GM12878 (cell line): ENCODE data around the gene SLC4A8.

Source experiments
- CBX5 ChIP-seq: sonication (generic); IDR thresholded peaks from 2 replicates; pipeline ENCODE4 v1.6.1; 2016; ENCODE audit warnings: low read depth, moderate library complexity, mild to moderate bottlenecking, inconsistent platforms
- CREB1 ChIP-seq: IDR thresholded peaks from 2 replicates; pipeline ENCODE4 v1.6.1; 2012; ENCODE audit warnings: low read depth, mild to moderate bottlenecking, inconsistent platforms
- EZH2 ChIP-seq: IDR thresholded peaks from 2 replicates; pipeline ENCODE4 v1.6.1; 2012; ENCODE audit warnings: low read depth, mild to moderate bottlenecking, control low read depth, inconsistent platforms, low read length, borderline replicate concordance; ENCODE audit not compliant: control insufficient read depth
- JUND ChIP-seq: IDR thresholded peaks from 2 replicates; pipeline ENCODE4 v1.6.1; 2012; ENCODE audit warnings: low read depth, mild to moderate bottlenecking, low read length, improper control_type of control experiment, moderate library complexity
- MEF2A ChIP-seq: IDR thresholded peaks from 2 replicates; pipeline ENCODE4 v1.6.1; 2011; ENCODE audit warnings: low read depth, mild to moderate bottlenecking, low read length, moderate library complexity; ENCODE audit not compliant: insufficient read depth
- RFX5 ChIP-seq: IDR thresholded peaks from 2 replicates; pipeline ENCODE4 v1.6.1; 2011; ENCODE audit warnings: low read depth, low read length, improper control_type of control experiment
- STAT3 ChIP-seq: IDR thresholded peaks from 2 replicates; pipeline ENCODE4 v1.6.1; 2011; ENCODE audit warnings: low read depth, low read length, improper control_type of control experiment
- TF ChIP-seq, protein P1 (sequence below): IDR thresholded peaks from 2 replicates; pipeline ENCODE4 v1.6.1; 2012; ENCODE audit warnings: mild to moderate bottlenecking, low read depth, low read length
- TF ChIP-seq, protein P2 (sequence below), 3 experiments: IDR thresholded peaks in 2 of 3; conservative IDR thresholded peaks in 1 of 3; 2 replicates each; pipeline ENCODE4 v1.5.1; 2011; ENCODE audit warnings: low read depth in 3 of 3, low read length in 3 of 3, mild to moderate bottlenecking in 3 of 3, control low read depth in 2 of 3, moderate library complexity in 2 of 3, inconsistent platforms in 1 of 3, mixed read lengths in 1 of 3; ENCODE audit not compliant: control insufficient read depth in 2 of 3, insufficient read depth in 1 of 3; ENCODE audit errors: extremely low read depth in 1 of 3
- TF ChIP-seq, protein P3 (sequence below): IDR thresholded peaks from 2 replicates; pipeline ENCODE4 v1.6.1; 2011; ENCODE audit warnings: low read depth, low read length, improper control_type of control experiment, borderline replicate concordance

DNA sequence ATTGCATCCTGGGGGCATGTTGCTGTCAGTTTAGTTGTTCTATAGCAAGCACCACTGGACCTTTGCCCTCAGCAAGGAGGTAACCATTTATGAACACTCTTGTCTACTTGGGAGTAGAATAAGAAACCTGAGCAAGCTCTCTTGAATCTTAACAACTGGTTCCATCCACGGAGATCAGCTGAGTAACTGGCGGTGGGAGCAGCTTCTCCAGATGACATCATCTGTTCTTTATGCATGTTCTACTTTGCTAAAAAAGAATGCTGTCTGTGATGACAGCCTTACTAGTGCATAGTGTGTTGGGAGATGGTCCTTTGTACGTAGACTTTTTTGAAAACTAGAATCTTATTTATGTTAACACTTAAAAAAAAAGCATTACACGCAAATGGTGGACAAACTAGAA is 17.7 kb downstream of the SLC4A8 start:
- TF ChIP-seq, protein P1, sequence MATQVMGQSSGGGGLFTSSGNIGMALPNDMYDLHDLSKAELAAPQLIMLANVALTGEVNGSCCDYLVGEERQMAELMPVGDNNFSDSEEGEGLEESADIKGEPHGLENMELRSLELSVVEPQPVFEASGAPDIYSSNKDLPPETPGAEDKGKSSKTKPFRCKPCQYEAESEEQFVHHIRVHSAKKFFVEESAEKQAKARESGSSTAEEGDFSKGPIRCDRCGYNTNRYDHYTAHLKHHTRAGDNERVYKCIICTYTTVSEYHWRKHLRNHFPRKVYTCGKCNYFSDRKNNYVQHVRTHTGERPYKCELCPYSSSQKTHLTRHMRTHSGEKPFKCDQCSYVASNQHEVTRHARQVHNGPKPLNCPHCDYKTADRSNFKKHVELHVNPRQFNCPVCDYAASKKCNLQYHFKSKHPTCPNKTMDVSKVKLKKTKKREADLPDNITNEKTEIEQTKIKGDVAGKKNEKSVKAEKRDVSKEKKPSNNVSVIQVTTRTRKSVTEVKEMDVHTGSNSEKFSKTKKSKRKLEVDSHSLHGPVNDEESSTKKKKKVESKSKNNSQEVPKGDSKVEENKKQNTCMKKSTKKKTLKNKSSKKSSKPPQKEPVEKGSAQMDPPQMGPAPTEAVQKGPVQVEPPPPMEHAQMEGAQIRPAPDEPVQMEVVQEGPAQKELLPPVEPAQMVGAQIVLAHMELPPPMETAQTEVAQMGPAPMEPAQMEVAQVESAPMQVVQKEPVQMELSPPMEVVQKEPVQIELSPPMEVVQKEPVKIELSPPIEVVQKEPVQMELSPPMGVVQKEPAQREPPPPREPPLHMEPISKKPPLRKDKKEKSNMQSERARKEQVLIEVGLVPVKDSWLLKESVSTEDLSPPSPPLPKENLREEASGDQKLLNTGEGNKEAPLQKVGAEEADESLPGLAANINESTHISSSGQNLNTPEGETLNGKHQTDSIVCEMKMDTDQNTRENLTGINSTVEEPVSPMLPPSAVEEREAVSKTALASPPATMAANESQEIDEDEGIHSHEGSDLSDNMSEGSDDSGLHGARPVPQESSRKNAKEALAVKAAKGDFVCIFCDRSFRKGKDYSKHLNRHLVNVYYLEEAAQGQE = no peak
- TF ChIP-seq EZH2 = no peak
- no peak for TF ChIP-seq RFX5
- TF ChIP-seq, protein P2, sequence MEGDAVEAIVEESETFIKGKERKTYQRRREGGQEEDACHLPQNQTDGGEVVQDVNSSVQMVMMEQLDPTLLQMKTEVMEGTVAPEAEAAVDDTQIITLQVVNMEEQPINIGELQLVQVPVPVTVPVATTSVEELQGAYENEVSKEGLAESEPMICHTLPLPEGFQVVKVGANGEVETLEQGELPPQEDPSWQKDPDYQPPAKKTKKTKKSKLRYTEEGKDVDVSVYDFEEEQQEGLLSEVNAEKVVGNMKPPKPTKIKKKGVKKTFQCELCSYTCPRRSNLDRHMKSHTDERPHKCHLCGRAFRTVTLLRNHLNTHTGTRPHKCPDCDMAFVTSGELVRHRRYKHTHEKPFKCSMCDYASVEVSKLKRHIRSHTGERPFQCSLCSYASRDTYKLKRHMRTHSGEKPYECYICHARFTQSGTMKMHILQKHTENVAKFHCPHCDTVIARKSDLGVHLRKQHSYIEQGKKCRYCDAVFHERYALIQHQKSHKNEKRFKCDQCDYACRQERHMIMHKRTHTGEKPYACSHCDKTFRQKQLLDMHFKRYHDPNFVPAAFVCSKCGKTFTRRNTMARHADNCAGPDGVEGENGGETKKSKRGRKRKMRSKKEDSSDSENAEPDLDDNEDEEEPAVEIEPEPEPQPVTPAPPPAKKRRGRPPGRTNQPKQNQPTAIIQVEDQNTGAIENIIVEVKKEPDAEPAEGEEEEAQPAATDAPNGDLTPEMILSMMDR (IDR thresholded peaks at IDR 0.05 in 2 of 3, conservative IDR thresholded peaks at IDR 0.05 in 1 of 3; ENCODE audit: control insufficient read depth in 2 of 3, extremely low read depth in 1 of 3, insufficient read depth in 1 of 3, low read depth in 3 of 3, low read length in 3 of 3) = no peak
- TF ChIP-seq MEF2A = no peak
- no peak for TF ChIP-seq JUND
- no peak for TF ChIP-seq CREB1
- no peak for TF ChIP-seq STAT3
- no peak for TF ChIP-seq CBX5
- TF ChIP-seq, protein P3, sequence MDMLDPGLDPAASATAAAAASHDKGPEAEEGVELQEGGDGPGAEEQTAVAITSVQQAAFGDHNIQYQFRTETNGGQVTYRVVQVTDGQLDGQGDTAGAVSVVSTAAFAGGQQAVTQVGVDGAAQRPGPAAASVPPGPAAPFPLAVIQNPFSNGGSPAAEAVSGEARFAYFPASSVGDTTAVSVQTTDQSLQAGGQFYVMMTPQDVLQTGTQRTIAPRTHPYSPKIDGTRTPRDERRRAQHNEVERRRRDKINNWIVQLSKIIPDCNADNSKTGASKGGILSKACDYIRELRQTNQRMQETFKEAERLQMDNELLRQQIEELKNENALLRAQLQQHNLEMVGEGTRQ = no peak
